Measurements from ENCODE around the gene PRCC. TPM values are rescaled to one million over a fixed set of nuclear protein-coding genes. Genes with fewer than 3 reads are reported as not detected.

The PRCC gene
- total and polyA plus RNA-seq, 2 of the 13 experiments (the other 11 are each of a cell fraction or from before 2014, with no cell fraction given), result 24.2 to 40.5 TPM

DNA sequence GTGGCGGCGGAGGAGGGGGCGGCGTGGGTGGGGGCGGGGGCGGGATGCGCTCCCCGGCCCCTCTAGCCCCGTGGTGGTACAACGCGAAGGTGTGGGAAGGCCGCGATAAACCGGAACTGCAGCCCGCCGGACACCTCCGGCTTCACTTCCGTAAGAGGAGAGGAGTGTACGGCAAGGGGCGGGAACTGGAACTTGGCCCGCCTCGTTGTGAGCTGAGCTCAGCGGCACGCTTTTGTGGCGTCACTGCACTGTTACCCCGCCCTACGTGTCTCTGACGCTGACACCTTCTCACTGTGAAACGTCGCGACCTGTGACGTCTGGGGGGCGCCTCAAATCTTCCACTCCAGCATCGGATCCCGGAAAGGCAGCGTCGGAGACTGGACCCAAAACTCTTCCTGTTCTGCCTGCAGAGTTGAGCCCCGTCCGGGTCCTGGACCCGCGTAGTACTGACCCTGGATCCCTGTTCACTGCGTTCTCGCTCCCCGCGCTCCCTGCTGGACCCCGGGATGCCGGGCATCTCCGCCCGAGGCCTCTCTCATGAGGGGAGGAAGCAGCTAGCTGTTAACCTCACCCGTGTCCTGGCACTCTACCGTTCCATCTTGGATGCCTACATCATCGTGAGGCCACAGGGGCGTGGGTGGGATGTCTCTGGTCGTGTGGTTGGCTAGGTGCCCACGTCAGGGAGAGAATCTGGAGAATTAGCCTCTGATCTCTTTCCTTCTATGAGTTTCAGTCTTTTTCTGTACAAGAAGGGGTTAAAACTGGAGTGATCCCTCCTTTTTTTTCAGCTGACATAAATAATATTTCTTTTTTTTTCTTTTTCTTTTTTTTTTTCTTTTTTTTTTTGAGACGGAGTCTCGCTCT, 38.5 kb upstream of the PRCC start, which contains the start of gene ISG20L2 (continued):
- TF ChIP-seq, protein P1, sequence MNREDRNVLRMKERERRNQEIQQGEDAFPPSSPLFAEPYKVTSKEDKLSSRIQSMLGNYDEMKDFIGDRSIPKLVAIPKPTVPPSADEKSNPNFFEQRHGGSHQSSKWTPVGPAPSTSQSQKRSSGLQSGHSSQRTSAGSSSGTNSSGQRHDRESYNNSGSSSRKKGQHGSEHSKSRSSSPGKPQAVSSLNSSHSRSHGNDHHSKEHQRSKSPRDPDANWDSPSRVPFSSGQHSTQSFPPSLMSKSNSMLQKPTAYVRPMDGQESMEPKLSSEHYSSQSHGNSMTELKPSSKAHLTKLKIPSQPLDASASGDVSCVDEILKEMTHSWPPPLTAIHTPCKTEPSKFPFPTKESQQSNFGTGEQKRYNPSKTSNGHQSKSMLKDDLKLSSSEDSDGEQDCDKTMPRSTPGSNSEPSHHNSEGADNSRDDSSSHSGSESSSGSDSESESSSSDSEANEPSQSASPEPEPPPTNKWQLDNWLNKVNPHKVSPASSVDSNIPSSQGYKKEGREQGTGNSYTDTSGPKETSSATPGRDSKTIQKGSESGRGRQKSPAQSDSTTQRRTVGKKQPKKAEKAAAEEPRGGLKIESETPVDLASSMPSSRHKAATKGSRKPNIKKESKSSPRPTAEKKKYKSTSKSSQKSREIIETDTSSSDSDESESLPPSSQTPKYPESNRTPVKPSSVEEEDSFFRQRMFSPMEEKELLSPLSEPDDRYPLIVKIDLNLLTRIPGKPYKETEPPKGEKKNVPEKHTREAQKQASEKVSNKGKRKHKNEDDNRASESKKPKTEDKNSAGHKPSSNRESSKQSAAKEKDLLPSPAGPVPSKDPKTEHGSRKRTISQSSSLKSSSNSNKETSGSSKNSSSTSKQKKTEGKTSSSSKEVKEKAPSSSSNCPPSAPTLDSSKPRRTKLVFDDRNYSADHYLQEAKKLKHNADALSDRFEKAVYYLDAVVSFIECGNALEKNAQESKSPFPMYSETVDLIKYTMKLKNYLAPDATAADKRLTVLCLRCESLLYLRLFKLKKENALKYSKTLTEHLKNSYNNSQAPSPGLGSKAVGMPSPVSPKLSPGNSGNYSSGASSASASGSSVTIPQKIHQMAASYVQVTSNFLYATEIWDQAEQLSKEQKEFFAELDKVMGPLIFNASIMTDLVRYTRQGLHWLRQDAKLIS (CRISPR knock-in tag; IDR thresholded peaks at IDR 0.05), result no peak
- TF ChIP-seq FOXK2 (IDR thresholded peaks at IDR 0.05) (no peak), SRSF1 (optimal IDR thresholded peaks at IDR 0.05; ENCODE audit: low read depth, low read length) (no peak), ZBTB38 (CRISPR knock-in tag; IDR thresholded peaks at IDR 0.05) (peak; percentile 9), ZNF563 (CRISPR knock-in tag; IDR thresholded peaks at IDR 0.05) (no peak), ZNF83 (CRISPR knock-in tag; IDR thresholded peaks at IDR 0.05; ENCODE audit: borderline replicate concordance) (no peak), ZNF20 (CRISPR knock-in tag; IDR thresholded peaks at IDR 0.05) (no peak), GTF3A (CRISPR knock-in tag; conservative IDR thresholded peaks at IDR 0.05) (no peak), PTBP1 (IDR thresholded peaks at IDR 0.05; ENCODE audit: low read depth, low read length, poor library complexity, severe bottlenecking) (no peak), MEIS1 (CRISPR knock-in tag; IDR thresholded peaks at IDR 0.05; ENCODE audit: borderline replicate concordance) (no peak; the same call in 1 of the 2 replicates), ZMYM4 (CRISPR knock-in tag; IDR thresholded peaks at IDR 0.05) (peak; percentile 56), NAIF1 (CRISPR knock-in tag; IDR thresholded peaks at IDR 0.05; ENCODE audit: borderline replicate concordance) (no peak), CEBPG (CRISPR knock-in tag; IDR thresholded peaks at IDR 0.05) (0 out of 2 replicates have a peak, but pooled peaks have one; percentile 13)
- TF ChIP-seq, protein P2, sequence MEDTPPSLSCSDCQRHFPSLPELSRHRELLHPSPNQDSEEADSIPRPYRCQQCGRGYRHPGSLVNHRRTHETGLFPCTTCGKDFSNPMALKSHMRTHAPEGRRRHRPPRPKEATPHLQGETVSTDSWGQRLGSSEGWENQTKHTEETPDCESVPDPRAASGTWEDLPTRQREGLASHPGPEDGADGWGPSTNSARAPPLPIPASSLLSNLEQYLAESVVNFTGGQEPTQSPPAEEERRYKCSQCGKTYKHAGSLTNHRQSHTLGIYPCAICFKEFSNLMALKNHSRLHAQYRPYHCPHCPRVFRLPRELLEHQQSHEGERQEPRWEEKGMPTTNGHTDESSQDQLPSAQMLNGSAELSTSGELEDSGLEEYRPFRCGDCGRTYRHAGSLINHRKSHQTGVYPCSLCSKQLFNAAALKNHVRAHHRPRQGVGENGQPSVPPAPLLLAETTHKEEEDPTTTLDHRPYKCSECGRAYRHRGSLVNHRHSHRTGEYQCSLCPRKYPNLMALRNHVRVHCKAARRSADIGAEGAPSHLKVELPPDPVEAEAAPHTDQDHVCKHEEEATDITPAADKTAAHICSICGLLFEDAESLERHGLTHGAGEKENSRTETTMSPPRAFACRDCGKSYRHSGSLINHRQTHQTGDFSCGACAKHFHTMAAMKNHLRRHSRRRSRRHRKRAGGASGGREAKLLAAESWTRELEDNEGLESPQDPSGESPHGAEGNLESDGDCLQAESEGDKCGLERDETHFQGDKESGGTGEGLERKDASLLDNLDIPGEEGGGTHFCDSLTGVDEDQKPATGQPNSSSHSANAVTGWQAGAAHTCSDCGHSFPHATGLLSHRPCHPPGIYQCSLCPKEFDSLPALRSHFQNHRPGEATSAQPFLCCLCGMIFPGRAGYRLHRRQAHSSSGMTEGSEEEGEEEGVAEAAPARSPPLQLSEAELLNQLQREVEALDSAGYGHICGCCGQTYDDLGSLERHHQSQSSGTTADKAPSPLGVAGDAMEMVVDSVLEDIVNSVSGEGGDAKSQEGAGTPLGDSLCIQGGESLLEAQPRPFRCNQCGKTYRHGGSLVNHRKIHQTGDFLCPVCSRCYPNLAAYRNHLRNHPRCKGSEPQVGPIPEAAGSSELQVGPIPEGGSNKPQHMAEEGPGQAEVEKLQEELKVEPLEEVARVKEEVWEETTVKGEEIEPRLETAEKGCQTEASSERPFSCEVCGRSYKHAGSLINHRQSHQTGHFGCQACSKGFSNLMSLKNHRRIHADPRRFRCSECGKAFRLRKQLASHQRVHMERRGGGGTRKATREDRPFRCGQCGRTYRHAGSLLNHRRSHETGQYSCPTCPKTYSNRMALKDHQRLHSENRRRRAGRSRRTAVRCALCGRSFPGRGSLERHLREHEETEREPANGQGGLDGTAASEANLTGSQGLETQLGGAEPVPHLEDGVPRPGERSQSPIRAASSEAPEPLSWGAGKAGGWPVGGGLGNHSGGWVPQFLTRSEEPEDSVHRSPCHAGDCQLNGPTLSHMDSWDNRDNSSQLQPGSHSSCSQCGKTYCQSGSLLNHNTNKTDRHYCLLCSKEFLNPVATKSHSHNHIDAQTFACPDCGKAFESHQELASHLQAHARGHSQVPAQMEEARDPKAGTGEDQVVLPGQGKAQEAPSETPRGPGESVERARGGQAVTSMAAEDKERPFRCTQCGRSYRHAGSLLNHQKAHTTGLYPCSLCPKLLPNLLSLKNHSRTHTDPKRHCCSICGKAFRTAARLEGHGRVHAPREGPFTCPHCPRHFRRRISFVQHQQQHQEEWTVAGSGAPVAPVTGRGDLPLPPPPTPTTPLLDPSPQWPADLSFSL (CRISPR knock-in tag; IDR thresholded peaks at IDR 0.05), result no peak
- TF ChIP-seq, protein P3, sequence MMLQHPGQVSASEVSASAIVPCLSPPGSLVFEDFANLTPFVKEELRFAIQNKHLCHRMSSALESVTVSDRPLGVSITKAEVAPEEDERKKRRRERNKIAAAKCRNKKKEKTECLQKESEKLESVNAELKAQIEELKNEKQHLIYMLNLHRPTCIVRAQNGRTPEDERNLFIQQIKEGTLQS (CRISPR knock-in tag; IDR thresholded peaks at IDR 0.05), result no peak
- TF ChIP-seq, protein P4, sequence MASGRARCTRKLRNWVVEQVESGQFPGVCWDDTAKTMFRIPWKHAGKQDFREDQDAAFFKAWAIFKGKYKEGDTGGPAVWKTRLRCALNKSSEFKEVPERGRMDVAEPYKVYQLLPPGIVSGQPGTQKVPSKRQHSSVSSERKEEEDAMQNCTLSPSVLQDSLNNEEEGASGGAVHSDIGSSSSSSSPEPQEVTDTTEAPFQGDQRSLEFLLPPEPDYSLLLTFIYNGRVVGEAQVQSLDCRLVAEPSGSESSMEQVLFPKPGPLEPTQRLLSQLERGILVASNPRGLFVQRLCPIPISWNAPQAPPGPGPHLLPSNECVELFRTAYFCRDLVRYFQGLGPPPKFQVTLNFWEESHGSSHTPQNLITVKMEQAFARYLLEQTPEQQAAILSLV (CRISPR knock-in tag; IDR thresholded peaks at IDR 0.05; ENCODE audit: borderline replicate concordance), result no peak
